Natural killer cell (primary cell): ENCODE results near the gene ITGA3. TPM values are rescaled to one million over a fixed set of nuclear protein-coding genes. Genes with fewer than 3 reads are reported as not detected.

Source experiments
- ATAC-seq, 3 donors: fragments of 150-1000 bp in 2 of 3; fragments of 200-7000 bp in 1 of 3; cut with Tn5 transposase; 1 replicate in 1 of 3; 2 replicates in 2 of 3; pipeline ENCODE4 v1.10.0; 2021; ENCODE audit warnings: mild to moderate bottlenecking in 2 of 3, moderate library complexity in 2 of 3
- DNase-seq, 2 donors: peaks; one replicate each; pipeline versions ENCODE4 v3.0.0 to v3.0.0-alpha.2; 2013 to 2021; ENCODE audit warnings: mixed read lengths in 1 of 2
- H3K27ac ChIP-seq: one replicate; pipeline ENCODE4 v1.5.1; 2013; ENCODE audit warnings: mild to moderate bottlenecking, low read length
- H3K27me3 ChIP-seq: one replicate; pipeline ENCODE4 v1.6.1; 2013; ENCODE audit warnings: low read length; ENCODE audit not compliant: control insufficient read depth, insufficient read depth
- H3K36me3 ChIP-seq: one replicate; pipeline ENCODE4 v1.6.1; 2013; ENCODE audit warnings: low read length; ENCODE audit not compliant: control insufficient read depth, insufficient read depth
- H3K4me1 ChIP-seq: one replicate; pipeline ENCODE4 v1.6.1; 2013; ENCODE audit warnings: low read length; ENCODE audit not compliant: control insufficient read depth, insufficient read depth
- H3K4me3 ChIP-seq: one replicate; pipeline ENCODE4 v1.5.1; 2013; ENCODE audit warnings: low read length
- H3K9me3 ChIP-seq: one replicate; pipeline ENCODE4 v1.6.1; 2013; ENCODE audit warnings: low read length; ENCODE audit not compliant: control insufficient read depth, insufficient read depth
- H3K27ac Mint-ChIP-seq, 2 donors: one replicate each; pipeline ENCODE4 v1.8.0; 2022; ENCODE audit warnings: mild to moderate bottlenecking in 2 of 2, mixed read lengths in 2 of 2, moderate library complexity in 1 of 2
- H3K27me3 Mint-ChIP-seq, 2 donors: one replicate each; pipeline ENCODE4 v1.8.0; 2022; ENCODE audit warnings: low read depth in 2 of 2, mixed read lengths in 2 of 2
- H3K36me3 Mint-ChIP-seq: one replicate; pipeline ENCODE4 v1.8.0; 2022; ENCODE audit warnings: mixed read lengths
- H3K4me1 Mint-ChIP-seq, 2 donors: one replicate each; pipeline ENCODE4 v1.8.0; 2022; ENCODE audit warnings: mixed read lengths in 2 of 2
- H3K4me3 Mint-ChIP-seq: one replicate; pipeline ENCODE4 v1.8.0; 2022; ENCODE audit warnings: mild to moderate bottlenecking, moderate library complexity, mixed read lengths
- H3K9me3 Mint-ChIP-seq, 2 donors: one replicate each; pipeline ENCODE4 v1.8.0; 2022; ENCODE audit warnings: mixed read lengths in 2 of 2
- CTCF ChIP-seq: fragments of 200-600 bp; IDR thresholded peaks from one replicate; pipeline ENCODE4 v1.8.0; 2022; ENCODE audit warnings: antibody characterized with exemption
- WGBS: methylation state at CpG from one replicate; pipeline ENCODE4 v1.1.7; 2013; ENCODE audit warnings: missing lambda C conversion rate; ENCODE audit not compliant: insufficient coverage; 5-methylcytosine and 5-hydroxymethylcytosine counted together
- intact Hi-C: fragments of 100-400 bp; cut with micrococcal nuclease; formaldehyde crosslinking; loops from one replicate; pipeline ENCODE4 v1.14.2; 2022
- total RNA-seq, 4 donors: library from RNA; stranded (reverse); fragments of 120-200 nt in 1 of 4; gene quantifications; one replicate each; pipeline versions ENCODE4 v1.2.3 to v1.2.4, GENCODE V29; 2013 to 2022

ITGA3 gene
- total RNA-seq, 3 donors from 2014 or later (not counting 1 experiment from before 2014, with no cell fraction given): 0.47 to 2.8 (median 1.4) TPM

- no peak overlapping the region for H3K27ac ChIP-seq
- no peak for TF ChIP-seq CTCF
- H3K27me3 ChIP-seq: peaks cover 11% of the 10 kb centered on the region
- Mint-ChIP-seq H3K4me3 (no peak overlapping the region), H3K27me3 (peaks cover 48 to 53% of the 10 kb centered on the region in 2 donors), H3K27ac (no peak overlapping the region), H3K36me3 (no peaks in the 10 kb centered on the region), H3K9me3 (no peaks in the 10 kb centered on the region), H3K4me1 (peaks cover 12 to 14% of the 10 kb centered on the region in 2 donors)
- no peaks in the 10 kb centered on the region for H3K36me3 ChIP-seq
- ATAC-seq (no peak), DNase-seq (no peak)
- intact Hi-C loops: no loop called here
- WGBS: 91% methylated on average over 4 of the region's 4 CpGs
- no peaks in the 10 kb centered on the region for H3K9me3 ChIP-seq
- H3K4me3 ChIP-seq: no peak overlapping the region
- H3K4me1 ChIP-seq: peaks cover 11% of the 10 kb centered on the region
These were observed 62.9 kb downstream of the ITGA3 start for GRCh38 chr17:50118828-50119218.

DNA sequence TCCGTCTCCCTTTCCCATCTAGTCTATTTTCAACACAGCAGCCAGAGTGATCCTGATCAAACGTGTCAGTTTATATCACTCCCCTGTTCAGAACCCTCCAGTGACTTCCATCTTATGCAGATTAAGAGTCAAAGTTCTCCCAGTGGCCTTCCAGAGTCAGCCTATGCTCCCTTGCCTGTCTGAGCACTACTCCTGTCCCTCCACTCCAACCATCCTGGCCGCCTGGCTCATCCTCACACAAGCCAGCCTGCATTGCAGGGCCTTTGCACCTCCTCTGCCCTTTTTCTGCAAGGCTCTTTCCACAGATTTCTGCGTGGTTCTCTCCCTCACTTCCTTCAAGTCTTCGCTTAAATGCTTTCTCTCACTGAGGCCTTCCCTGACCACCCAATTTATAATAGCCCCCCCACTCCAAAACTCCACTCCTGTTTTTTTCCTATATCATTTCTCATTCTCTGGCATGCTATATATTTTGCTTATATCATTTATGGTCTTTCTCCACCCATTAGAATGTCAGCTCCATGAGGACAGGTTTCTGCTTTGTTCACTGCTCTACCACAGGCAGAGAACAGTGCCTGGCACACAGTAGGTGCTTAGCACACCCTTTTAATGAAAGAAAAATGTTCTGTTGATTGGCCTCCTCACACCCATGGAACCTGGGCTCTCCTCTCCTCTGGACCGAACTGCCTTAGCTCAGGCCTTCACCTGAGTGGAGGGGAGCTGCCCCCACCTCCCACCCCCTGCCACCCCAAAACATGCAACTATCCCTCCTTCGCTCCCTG lies 64.8 kb downstream of the ITGA3 start:
- Histone ChIP-seq H3K4me1 (peaks cover 11% of the 10 kb centered on the region), H3K9me3 (no peaks in the 10 kb centered on the region), H3K36me3 (no peaks in the 10 kb centered on the region), H3K27me3 (peaks cover 10% of the 10 kb centered on the region), H3K4me3 (no peak overlapping the region), H3K27ac (no peak overlapping the region)
- WGBS: 84% methylated on average over 7 of the region's 7 CpGs
- no peak for TF ChIP-seq CTCF
- Mint-ChIP-seq H3K36me3 (no peaks in the 10 kb centered on the region), H3K4me3 (no peak overlapping the region), H3K9me3 (no peaks in the 10 kb centered on the region), H3K27me3 (peaks cover 37 to 43% of the 10 kb centered on the region in 2 donors), H3K4me1 (peaks cover 6% of the 10 kb centered on the region in 2 donors), H3K27ac (no peak overlapping the region)
- intact Hi-C loops: loop anchor here (10.0 kb wide), 1 partner anchor 174 kb away; no protein-coding TSS in a partner anchor
- no peak for ATAC-seq
- DNase-seq: no peak

GRCh38 chr17:50122945-50123344 lies 67.0 kb downstream of the ITGA3 start:
- H3K9me3 ChIP-seq: no peaks in the 10 kb centered on the region
- no peak overlapping the region for H3K27ac Mint-ChIP-seq
- no peak overlapping the region for H3K4me3 Mint-ChIP-seq
- peaks cover 4 to 6% of the 10 kb centered on the region in 2 donors for H3K4me1 Mint-ChIP-seq
- H3K27me3 ChIP-seq: no peaks in the 10 kb centered on the region
- TF ChIP-seq CTCF: no peak
- no peaks in the 10 kb centered on the region for H3K36me3 ChIP-seq
- no peak for ATAC-seq
- no peaks in the 10 kb centered on the region for H3K9me3 Mint-ChIP-seq
- DNase-seq: no peak
- intact Hi-C loops: loop anchor here (10.0 kb wide), 1 partner anchor 172 kb away; no protein-coding TSS in a partner anchor
- H3K27me3 Mint-ChIP-seq: peaks cover 29 to 30% of the 10 kb centered on the region in 2 donors
- WGBS: 91% methylated on average over 3 of the region's 3 CpGs
- H3K36me3 Mint-ChIP-seq: no peaks in the 10 kb centered on the region
- H3K4me3 ChIP-seq: no peak overlapping the region
- peaks cover 10% of the 10 kb centered on the region for H3K4me1 ChIP-seq
- H3K27ac ChIP-seq: no peak overlapping the region
